Fibroblast of skin of left quadriceps (primary cell): Measurements from ENCODE around the gene GRHPR.

Source experiments
- DNase-seq, 2 experiments: peaks; one replicate each; pipeline ENCODE4 v3.0.0-alpha.2; 2013; ENCODE audit warnings: low read depth in 2 of 2

GRHPR gene

GRCh38 chr9:37398464-37399025, 24.0 kb upstream of the GRHPR start:
- DNase-seq: no peak

- DNase-seq: no peak
These were observed 23.2 kb upstream of the GRHPR start for GRCh38 chr9:37399336-37399735.

- DNase-seq: no peak
These were observed 17.9 kb upstream of the GRHPR start for GRCh38 chr9:37404590-37404989.

DNA sequence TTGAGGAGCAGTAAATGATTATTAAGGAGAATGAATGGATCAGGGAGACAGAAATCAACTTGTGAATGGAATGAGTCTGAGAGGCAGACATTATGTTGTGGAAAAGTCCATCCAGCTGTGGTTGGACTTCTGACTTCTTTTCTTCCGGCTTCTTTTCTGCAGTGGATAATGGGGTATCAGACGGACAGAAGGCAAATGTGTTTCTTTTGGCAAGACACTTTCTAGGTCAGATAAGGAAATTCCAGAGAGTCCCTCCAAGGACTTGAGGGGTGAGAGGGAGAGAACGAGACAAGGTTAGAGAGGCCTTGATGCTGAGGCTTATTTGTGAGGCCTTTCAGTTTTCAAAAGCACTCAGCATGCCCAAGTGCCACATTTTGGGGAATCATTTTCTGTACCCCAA, 17.1 kb upstream of the GRHPR start:
- DNase-seq: no peak

DNA sequence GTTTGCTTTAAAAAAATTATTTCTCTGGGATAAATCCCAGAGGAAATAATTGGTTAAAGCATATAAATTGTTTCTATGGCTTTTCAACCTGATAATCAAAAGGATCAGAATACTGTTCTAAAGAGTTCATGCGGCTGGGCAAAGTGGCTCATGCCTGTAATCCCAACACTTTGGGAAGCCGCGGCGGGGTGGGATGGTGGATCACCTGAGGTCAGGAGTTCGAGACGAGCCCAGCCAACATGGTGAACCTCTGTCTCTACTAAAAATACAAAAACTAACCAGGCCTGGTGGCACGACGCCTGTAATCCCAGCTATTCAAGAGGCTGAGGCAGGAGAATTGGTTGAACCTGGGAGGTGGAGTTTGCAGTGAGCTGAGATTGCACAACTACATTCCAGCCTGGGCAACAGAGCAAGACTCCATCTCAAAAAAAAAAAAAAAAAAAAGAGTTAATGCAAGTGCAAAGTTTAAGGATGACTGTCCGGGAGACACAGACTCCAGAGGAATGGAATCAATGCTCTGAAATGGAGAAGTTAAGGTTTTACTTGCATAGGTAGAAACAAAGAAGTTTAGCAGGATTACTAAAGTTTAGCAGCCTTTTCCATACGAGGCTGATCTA, 16.6 kb upstream of the GRHPR start:
- DNase-seq: no peak

DNA sequence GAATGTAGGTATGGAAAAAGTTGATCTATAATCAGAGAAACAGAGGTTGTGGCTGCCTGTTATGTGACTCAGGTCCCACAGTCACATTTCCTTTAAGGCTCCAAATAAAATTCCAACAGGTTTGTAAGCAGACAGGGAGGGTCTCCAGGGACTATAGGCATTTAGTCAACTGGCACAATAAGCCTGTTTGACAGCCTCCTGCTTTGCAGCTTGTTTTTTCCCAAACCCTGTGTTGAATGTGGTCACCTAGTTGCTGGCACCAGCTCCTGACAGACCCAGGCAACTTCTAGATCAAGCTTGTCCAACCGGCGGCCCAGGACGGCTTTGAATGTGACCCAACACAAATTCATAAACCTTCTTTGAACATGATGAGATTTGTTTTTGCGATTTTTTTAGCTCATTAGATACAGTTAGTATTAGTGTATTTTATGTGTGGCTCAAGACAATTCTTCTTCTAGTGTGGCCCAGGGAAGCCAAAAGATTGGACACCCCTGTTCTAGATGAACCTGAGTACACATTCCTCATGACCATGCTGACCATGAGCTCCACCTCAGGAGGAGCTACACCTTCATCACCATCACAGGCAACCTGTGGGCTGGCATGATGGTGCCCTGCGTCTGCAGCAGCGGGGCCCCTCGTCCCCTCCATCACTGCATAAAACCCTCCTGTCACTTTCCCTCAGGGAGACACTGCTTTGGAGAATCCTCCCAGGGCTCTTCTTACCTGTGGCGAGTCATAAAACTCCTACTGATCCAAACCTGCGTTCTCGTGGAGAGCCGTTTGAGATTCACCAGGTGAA, 15.7 kb upstream of the GRHPR start:
- no peak for DNase-seq

GRCh38 chr9:37407468-37407867, 15.0 kb upstream of the GRHPR start:
- DNase-seq: no peak

- DNase-seq: no peak
These were observed 13.4 kb upstream of the GRHPR start for GRCh38 chr9:37408933-37409710.

DNA sequence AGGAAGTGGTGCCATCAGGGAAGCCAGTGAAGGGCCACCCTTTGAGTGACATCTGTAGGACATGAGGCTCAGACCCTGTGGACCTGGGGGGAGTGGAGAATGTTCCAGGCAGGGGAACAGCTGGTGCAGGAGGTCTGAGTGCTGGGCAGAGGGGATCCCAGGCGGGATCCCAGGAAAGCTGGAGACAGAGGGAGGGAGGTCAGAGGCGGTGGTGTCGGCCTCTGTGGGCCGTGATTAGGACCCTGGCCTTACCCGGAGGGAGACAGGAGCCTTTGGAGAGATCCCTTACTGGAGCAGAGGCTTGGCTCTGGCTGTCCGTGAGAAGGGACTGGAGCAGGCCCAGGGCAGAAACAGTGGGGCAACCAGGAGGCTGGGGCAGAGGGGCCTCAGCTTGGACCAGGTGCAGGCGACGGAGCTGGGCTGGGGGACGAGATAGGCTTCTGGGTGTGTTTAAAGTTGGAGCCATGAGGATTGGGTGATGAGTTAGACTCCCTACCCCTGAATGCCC, 12.1 kb upstream of the GRHPR start:
- DNase-seq: no peak

GRCh38 chr9:37410969-37411785, 11.3 kb upstream of the GRHPR start:
- DNase-seq: no peak

- DNase-seq: no peak
These were observed 9.9 kb upstream of the GRHPR start for GRCh38 chr9:37412431-37413151.

DNA sequence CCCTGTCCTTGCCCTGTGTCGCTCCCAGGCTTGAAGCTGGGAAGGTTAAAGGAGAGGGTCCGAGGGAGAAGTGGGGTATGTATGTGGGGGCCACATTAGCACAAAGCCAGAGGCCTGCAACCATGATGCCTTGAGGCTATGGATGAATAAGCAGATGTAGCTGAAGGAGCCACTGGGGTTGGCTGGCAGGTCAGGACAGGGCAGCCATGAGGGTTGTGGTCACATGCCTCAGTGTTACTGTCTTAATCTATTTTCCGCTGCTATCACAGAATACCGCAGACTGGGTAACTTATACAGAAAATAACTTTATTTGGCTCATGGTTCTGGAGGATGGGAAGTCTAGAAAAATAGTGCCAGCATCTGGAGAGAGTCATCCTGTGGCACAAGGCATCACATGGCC, 9.2 kb upstream of the GRHPR start:
- DNase-seq: no peak

DNA sequence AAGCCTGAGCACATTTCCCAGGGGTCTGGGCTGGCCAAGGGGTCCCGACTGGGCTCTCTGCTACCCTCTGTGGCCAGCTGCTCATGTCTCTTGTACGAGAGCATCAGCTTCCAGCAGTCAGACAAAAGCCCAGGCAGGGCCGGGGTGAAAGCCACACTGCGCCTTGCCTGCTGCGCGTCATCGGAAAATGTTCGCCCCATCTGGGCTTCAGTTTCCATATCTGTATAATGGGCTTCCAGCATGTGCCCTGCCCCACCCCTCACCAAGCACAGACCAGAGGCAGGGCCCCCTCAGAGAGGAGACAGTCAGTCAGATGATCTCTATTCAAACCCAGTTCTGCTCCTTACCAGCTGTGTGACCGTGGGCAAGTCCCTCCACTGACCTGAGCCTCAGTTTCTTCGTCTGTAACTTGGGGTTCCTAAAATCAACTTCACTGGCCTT, 8.0 kb upstream of the GRHPR start:
- no peak for DNase-seq

GRCh38 chr9:37415011-37415719, 7.3 kb upstream of the GRHPR start:
- DNase-seq: peak; percentile 50 to 53

- no peak for DNase-seq
These were observed 5.2 kb upstream of the GRHPR start for GRCh38 chr9:37417252-37417803.

GRCh38 chr9:37417857-37418618, 4.5 kb upstream of the GRHPR start:
- DNase-seq: no peak

- DNase-seq: no peak
These were observed 3.3 kb upstream of the GRHPR start for GRCh38 chr9:37419204-37419603.

DNA sequence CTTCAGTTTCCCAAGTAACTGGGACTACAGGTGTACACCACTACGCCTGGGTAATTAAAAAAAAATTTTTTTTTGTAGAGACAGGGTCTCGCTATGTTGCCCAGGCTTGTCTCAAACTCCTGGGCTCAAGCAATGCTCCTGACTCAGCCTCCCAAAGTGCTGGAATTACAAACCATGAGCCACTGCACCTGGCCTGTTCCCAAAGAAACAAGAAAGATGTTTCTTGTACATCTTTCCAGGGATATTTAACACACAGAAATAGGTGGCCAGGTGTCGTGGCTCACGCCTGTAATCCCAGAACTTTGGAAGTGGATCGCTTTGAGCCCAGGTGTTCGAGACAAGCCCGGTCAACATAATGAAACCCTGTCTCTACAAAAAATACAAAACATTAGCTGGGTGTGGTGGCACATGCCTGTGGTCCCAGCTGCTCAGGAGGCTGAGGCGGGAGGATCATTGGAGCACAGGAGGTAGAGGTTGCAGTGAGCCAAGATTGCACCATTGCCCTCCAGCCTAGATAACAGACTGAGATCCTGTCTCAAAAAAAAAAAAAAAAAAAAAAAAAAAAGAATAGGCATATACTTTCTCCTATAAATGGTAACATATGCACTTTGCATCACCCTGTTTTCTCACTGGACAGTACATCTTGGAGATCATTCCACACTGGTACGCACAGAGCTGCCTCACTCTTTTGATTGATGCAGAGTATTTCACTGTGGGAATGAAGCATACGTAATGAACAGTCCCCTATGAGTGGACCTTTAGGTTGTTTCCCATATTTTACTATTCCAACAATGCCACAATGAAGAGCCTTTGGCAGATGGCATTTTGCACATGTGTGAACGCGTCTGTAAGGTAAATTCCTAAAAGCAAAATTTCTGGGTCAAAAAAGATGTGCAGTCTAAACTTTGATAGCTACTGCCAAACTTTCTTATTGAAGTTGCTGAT, 2.0 kb upstream of the GRHPR start:
- no peak for DNase-seq
